H9 (cell line): ENCODE measurements around the gene LAP3. TPM values are rescaled to one million over a fixed set of nuclear protein-coding genes. Genes with fewer than 3 reads are reported as not detected.
A peak's percentile ranks its signal among the peaks of the same experiment; 100 is the strongest.

Source experiments
- DNase-seq: peaks from one replicate; pipeline ENCODE4 v3.0.0-alpha.2; 2017
- H2AFZ ChIP-seq: one replicate; pipeline ENCODE4 v1.6.1; 2013; ENCODE audit warnings: mild to moderate bottlenecking, low read length, control low read depth, moderate library complexity
- H2AK5ac ChIP-seq: 2 replicates; pipeline ENCODE4 v1.6.1; 2013; ENCODE audit warnings: low read length, control low read depth, mixed read lengths; ENCODE audit not compliant: insufficient read length
- H2BK120ac ChIP-seq: one replicate; pipeline ENCODE4 v1.6.1; 2013; ENCODE audit warnings: low read depth, mild to moderate bottlenecking, low read length, control low read depth, inconsistent platforms; ENCODE audit not compliant: poor library complexity, severe bottlenecking
- H2BK12ac ChIP-seq: 2 replicates; pipeline ENCODE4 v1.6.1; 2013; ENCODE audit warnings: low read length, control low read depth, mixed read lengths, low read depth; ENCODE audit not compliant: insufficient read length
- H2BK15ac ChIP-seq: 2 replicates; pipeline ENCODE4 v1.6.1; 2013; ENCODE audit warnings: low read depth, low read length, control low read depth
- H2BK20ac ChIP-seq: one replicate; pipeline ENCODE4 v1.6.1; 2013; ENCODE audit warnings: low read depth, mild to moderate bottlenecking, low read length, control low read depth, inconsistent platforms; ENCODE audit not compliant: poor library complexity, severe bottlenecking
- H2BK5ac ChIP-seq: 2 replicates; pipeline ENCODE4 v1.6.1; 2013; ENCODE audit warnings: low read length, control low read depth, mixed read lengths; ENCODE audit not compliant: insufficient read length
- H3K14ac ChIP-seq: 2 replicates; pipeline ENCODE4 v1.6.1; 2013; ENCODE audit warnings: low read length, control low read depth; ENCODE audit not compliant: insufficient read depth
- H3K18ac ChIP-seq: 2 replicates; pipeline ENCODE4 v1.6.1; 2013; ENCODE audit warnings: low read depth, mild to moderate bottlenecking, mixed read lengths, low read length, control low read depth; ENCODE audit not compliant: insufficient read length
- H3K23ac ChIP-seq: 2 replicates; pipeline ENCODE4 v1.6.1; 2013; ENCODE audit warnings: low read length, control low read depth, mixed read lengths, low read depth; ENCODE audit not compliant: insufficient read length
- H3K23me2 ChIP-seq: 2 replicates; pipeline ENCODE4 v1.6.1; 2013; ENCODE audit warnings: low read depth, mild to moderate bottlenecking, mixed read lengths, low read length, control low read depth; ENCODE audit not compliant: insufficient read length, poor library complexity, severe bottlenecking
- H3K27ac ChIP-seq: 2 replicates; pipeline ENCODE4 v1.5.1; 2013; ENCODE audit warnings: low read length, control low read depth, mixed read lengths, low read depth; ENCODE audit not compliant: insufficient read length
- H3K27me3 ChIP-seq: 2 replicates; pipeline ENCODE4 v1.6.1; 2013; ENCODE audit warnings: low read length, control low read depth, inconsistent platforms; ENCODE audit not compliant: insufficient read depth
- H3K4ac ChIP-seq: 2 replicates; pipeline ENCODE4 v1.6.1; 2013; ENCODE audit warnings: low read depth, mild to moderate bottlenecking, control low read depth, inconsistent platforms, low read length, moderate library complexity
- H3K4me1 ChIP-seq: 2 replicates; pipeline ENCODE4 v1.6.1; 2013; ENCODE audit warnings: low read length, control low read depth, inconsistent platforms; ENCODE audit not compliant: insufficient read depth
- H3K4me2 ChIP-seq: 2 replicates; pipeline ENCODE4 v1.6.1; 2013; ENCODE audit warnings: low read length, control low read depth, mixed read lengths; ENCODE audit not compliant: insufficient read length, insufficient read depth
- H3K56ac ChIP-seq: 2 replicates; pipeline ENCODE4 v1.6.1; 2013; ENCODE audit warnings: low read depth, mild to moderate bottlenecking, mixed read lengths, low read length, control low read depth; ENCODE audit not compliant: insufficient read length
- H3K79me1 ChIP-seq: 2 replicates; pipeline ENCODE4 v1.6.1; 2013; ENCODE audit warnings: low read depth, mild to moderate bottlenecking, moderate library complexity, low read length, control low read depth, inconsistent platforms; ENCODE audit not compliant: insufficient read depth, poor library complexity, severe bottlenecking
- H3K79me2 ChIP-seq: 2 replicates; pipeline ENCODE4 v1.6.1; 2013; ENCODE audit warnings: low read length, control low read depth, inconsistent platforms; ENCODE audit not compliant: insufficient read depth
- H3K9ac ChIP-seq: 2 replicates; pipeline ENCODE4 v1.6.1; 2013; ENCODE audit warnings: low read length, control low read depth, mixed read lengths; ENCODE audit not compliant: insufficient read length; ENCODE audit errors: extremely low read depth
- H3K9me3 ChIP-seq: one replicate; pipeline ENCODE4 v1.6.1; 2013; ENCODE audit warnings: low read depth, low read length, inconsistent platforms; ENCODE audit not compliant: control insufficient read depth
- H3T11ph ChIP-seq: one replicate; pipeline ENCODE4 v1.6.1; 2013; ENCODE audit warnings: mild to moderate bottlenecking, low read length, control low read depth, inconsistent platforms
- H4K20me1 ChIP-seq: one replicate; pipeline ENCODE4 v1.6.1; 2013; ENCODE audit not compliant: control insufficient read depth, insufficient read length, insufficient read depth
- H4K5ac ChIP-seq: 2 replicates; pipeline ENCODE4 v1.6.1; 2013; ENCODE audit warnings: low read depth, mild to moderate bottlenecking, mixed read lengths, low read length, control low read depth; ENCODE audit not compliant: insufficient read length
- H4K8ac ChIP-seq: replicated peaks from 2 replicates; pipeline ENCODE4 v1.6.1; 2013; ENCODE audit warnings: low read length, control low read depth, mixed read lengths, low read depth; ENCODE audit not compliant: insufficient read length
- H4K91ac ChIP-seq: 2 replicates; pipeline ENCODE4 v1.6.1; 2013; ENCODE audit warnings: low read depth, mild to moderate bottlenecking, moderate library complexity, mixed read lengths, low read length, control low read depth; ENCODE audit not compliant: insufficient read length
- H3K27ac Mint-ChIP-seq, 3 experiments: 2 replicates in 2 of 3; 3 replicates in 1 of 3; pipeline ENCODE4 v1.8.0; 2020 to 2021; ENCODE audit warnings: mixed read lengths in 3 of 3, mild to moderate bottlenecking in 1 of 3, moderate library complexity in 1 of 3
- H3K27me3 Mint-ChIP-seq: 2 replicates; pipeline ENCODE4 v1.8.0; 2021; ENCODE audit warnings: low read depth, mild to moderate bottlenecking, moderate library complexity, mixed read lengths
- H3K36me3 Mint-ChIP-seq, 3 experiments: 2 replicates in 2 of 3; 3 replicates in 1 of 3; pipeline ENCODE4 v1.8.0; 2020 to 2021; ENCODE audit warnings: low read depth in 3 of 3, mixed read lengths in 3 of 3; ENCODE audit not compliant: insufficient read depth in 1 of 3
- H3K4me1 Mint-ChIP-seq, 2 experiments: 2 replicates each; pipeline ENCODE4 v1.8.0; 2020; ENCODE audit warnings: mixed read lengths in 2 of 2
- H3K4me3 Mint-ChIP-seq, 2 experiments: 2 replicates in 1 of 2; 3 replicates in 1 of 2; pipeline ENCODE4 v1.8.0; 2020 to 2021; ENCODE audit warnings: mild to moderate bottlenecking in 2 of 2, mixed read lengths in 2 of 2, moderate library complexity in 1 of 2
- H3K9me3 Mint-ChIP-seq, 2 experiments: 2 replicates in 1 of 2; 3 replicates in 1 of 2; pipeline ENCODE4 v1.8.0; 2020; ENCODE audit warnings: mild to moderate bottlenecking in 2 of 2, mixed read lengths in 2 of 2, moderate library complexity in 1 of 2
- CTCF ChIP-seq: fragments of 200-600 bp; sonication (generic); conservative IDR thresholded peaks from 3 replicates; pipeline ENCODE4 v1.8.0; 2021; ENCODE audit warnings: antibody characterized with exemption, mild to moderate bottlenecking
- WGBS: extraction: QIAGEN DNeasy Blood & Tissue Kit; methylation state at CpG from one replicate; pipeline ENCODE4 v1.1.7; 2013; ENCODE audit warnings: missing lambda C conversion rate, low lambda C conversion rate, mixed read lengths; ENCODE audit not compliant: insufficient read length; ENCODE audit errors: extremely low coverage; 5-methylcytosine and 5-hydroxymethylcytosine counted together
- total RNA-seq: library from RNA; stranded (reverse); gene quantifications from 2 replicates; pipeline ENCODE4 v1.2.1, GENCODE V29; 2021

Gene LAP3
- total RNA-seq, 1 experiment from 2014 or later, result 53.2 TPM

GRCh38 chr4:17597517-17597916, 20.5 kb downstream of the LAP3 start:
- Mint-ChIP-seq H3K27me3 (no peaks in the 10 kb centered on the region), H3K27ac (no peak overlapping the region; a peak in 1 of 7 replicates), H3K4me1 (no peaks in the 10 kb centered on the region), H3K9me3 (no peaks in the 10 kb centered on the region), H3K36me3 (peaks cover 22 to 54% (median 31%) of the 10 kb centered on the region in 3 experiments; a peak in 6 of 7 replicates), H3K4me3 (no peak overlapping the region)
- peak; percentile 56 for TF ChIP-seq CTCF
- no peak overlapping the region for H2BK20ac ChIP-seq
- no peak overlapping the region for H4K91ac ChIP-seq
- WGBS, result no CpG with 5 or more reads among the region's 7 CpGs
- no peaks in the 10 kb centered on the region for H3K9me3 ChIP-seq
- H2BK120ac ChIP-seq, result no peak overlapping the region
- H2AK5ac ChIP-seq, result no peak overlapping the region
- no peak overlapping the region for H3K27ac ChIP-seq
- H3K18ac ChIP-seq, result no peak overlapping the region
- no peak for DNase-seq
- no peak overlapping the region for H4K8ac ChIP-seq
- no peaks in the 10 kb centered on the region for H3K4me1 ChIP-seq
- H3K23me2 ChIP-seq, result no peaks in the 10 kb centered on the region
- no peak overlapping the region for H3T11ph ChIP-seq
- H2BK15ac ChIP-seq, result no peak overlapping the region
- no peak overlapping the region for H3K23ac ChIP-seq
- no peak overlapping the region for H3K4me2 ChIP-seq
- no peaks in the 10 kb centered on the region for H3K79me1 ChIP-seq
- no peak overlapping the region for H3K56ac ChIP-seq
- peak overlapping the region; percentile 37 for H4K5ac ChIP-seq
- H3K14ac ChIP-seq, result no peak overlapping the region
- H3K4ac ChIP-seq, result no peak overlapping the region
- H3K79me2 ChIP-seq, result no peaks in the 10 kb centered on the region
- H2BK12ac ChIP-seq, result no peak overlapping the region
- no peaks in the 10 kb centered on the region for H4K20me1 ChIP-seq
- no peak overlapping the region for H3K9ac ChIP-seq
- H3K27me3 ChIP-seq, result no peaks in the 10 kb centered on the region
- no peak overlapping the region for H2BK5ac ChIP-seq
- no peak overlapping the region for H2AFZ ChIP-seq
